ENCODE results near the gene CIAO2A. TPM values are rescaled to one million over a fixed set of nuclear protein-coding genes. Genes with fewer than 3 reads are reported as not detected.

Gene CIAO2A
- total RNA-seq, 1 donor from 2014 or later, result 39.3 TPM

DNA sequence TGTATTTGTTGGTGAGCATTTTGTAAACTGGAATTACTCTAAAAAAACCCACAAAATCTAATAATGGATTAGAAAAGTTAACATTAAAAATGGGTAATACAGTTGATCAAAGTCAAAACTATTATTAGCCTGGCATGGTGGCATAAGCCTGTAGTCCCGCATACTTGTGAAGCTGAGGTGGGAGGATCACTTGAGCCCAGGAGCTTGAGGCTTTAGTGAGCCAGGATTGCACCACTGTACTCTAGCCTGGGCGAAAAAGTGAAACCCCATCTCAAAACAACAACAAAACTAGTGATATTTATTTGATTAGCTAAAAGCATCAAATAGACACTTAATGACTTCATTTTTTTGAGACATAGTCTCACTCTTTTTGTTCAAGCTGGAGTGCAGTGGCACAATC lies 5.7 kb upstream of the CIAO2A start:
- Mint-ChIP-seq H3K36me3 (peaks cover 3% of the 10 kb centered on the region), H3K9me3 (peaks cover 4% of the 10 kb centered on the region), H3K27me3 (ENCODE audit: low read depth) (no peaks in the 10 kb centered on the region), H3K27ac (no peak overlapping the region), H3K4me1 (peaks cover 30% of the 10 kb centered on the region), H3K4me3 (no peak overlapping the region)
- TF ChIP-seq, protein P1, sequence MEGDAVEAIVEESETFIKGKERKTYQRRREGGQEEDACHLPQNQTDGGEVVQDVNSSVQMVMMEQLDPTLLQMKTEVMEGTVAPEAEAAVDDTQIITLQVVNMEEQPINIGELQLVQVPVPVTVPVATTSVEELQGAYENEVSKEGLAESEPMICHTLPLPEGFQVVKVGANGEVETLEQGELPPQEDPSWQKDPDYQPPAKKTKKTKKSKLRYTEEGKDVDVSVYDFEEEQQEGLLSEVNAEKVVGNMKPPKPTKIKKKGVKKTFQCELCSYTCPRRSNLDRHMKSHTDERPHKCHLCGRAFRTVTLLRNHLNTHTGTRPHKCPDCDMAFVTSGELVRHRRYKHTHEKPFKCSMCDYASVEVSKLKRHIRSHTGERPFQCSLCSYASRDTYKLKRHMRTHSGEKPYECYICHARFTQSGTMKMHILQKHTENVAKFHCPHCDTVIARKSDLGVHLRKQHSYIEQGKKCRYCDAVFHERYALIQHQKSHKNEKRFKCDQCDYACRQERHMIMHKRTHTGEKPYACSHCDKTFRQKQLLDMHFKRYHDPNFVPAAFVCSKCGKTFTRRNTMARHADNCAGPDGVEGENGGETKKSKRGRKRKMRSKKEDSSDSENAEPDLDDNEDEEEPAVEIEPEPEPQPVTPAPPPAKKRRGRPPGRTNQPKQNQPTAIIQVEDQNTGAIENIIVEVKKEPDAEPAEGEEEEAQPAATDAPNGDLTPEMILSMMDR (IDR thresholded peaks at IDR 0.05; ENCODE audit: unreplicated experiment), result no peak
- no peak for DNase-seq (ENCODE audit: low spot score in 2 of 2, unreplicated experiment in 2 of 2)

DNA sequence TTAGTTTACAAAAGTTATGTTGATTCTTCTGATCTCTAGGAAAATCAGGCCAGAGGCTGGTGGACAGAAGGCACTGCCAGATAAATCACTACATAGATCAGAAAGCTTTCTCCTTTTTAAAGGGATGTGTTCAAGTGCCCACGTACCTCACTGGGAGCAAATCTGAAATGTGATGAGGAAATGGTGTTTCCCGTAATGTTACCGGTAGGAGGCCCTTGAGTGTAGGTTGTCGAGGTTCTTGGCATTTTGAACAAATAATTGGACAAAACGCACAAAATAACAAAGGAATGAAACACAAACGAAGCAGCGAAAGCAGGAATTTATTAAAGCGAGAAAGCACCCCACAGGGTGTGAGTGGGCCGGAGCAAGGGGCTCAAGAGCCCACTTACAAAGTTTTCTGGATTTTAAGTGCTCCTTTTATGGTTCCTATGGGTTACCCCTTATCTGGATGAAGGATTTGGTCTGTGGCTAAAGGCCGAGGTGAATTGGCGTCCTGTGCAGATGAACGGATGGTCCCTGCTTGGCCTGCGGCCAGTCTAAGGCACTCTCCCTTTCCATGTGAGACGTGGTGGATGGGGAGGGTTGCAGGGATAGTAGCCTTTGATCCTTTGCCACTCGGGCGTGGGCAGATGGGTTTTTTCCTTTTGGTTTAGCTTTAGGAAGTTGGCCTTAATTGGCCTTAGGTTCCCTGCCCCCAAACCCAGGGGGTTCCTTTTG lies 3.2 kb upstream of the CIAO2A start:
- H3K27ac Mint-ChIP-seq, result peak overlapping the region; percentile 98
- no peaks in the 10 kb centered on the region for H3K36me3 Mint-ChIP-seq
- peak overlapping the region; percentile 97 for H3K4me3 Mint-ChIP-seq
- no peaks in the 10 kb centered on the region for H3K27me3 Mint-ChIP-seq (ENCODE audit: low read depth)
- TF ChIP-seq, protein P1 (IDR thresholded peaks at IDR 0.05; ENCODE audit: unreplicated experiment), result no peak
- peaks cover 49% of the 10 kb centered on the region for H3K4me1 Mint-ChIP-seq
- H3K9me3 Mint-ChIP-seq, result no peaks in the 10 kb centered on the region
- DNase-seq (ENCODE audit: low spot score in 2 of 2, unreplicated experiment in 2 of 2), result no peak

DNA sequence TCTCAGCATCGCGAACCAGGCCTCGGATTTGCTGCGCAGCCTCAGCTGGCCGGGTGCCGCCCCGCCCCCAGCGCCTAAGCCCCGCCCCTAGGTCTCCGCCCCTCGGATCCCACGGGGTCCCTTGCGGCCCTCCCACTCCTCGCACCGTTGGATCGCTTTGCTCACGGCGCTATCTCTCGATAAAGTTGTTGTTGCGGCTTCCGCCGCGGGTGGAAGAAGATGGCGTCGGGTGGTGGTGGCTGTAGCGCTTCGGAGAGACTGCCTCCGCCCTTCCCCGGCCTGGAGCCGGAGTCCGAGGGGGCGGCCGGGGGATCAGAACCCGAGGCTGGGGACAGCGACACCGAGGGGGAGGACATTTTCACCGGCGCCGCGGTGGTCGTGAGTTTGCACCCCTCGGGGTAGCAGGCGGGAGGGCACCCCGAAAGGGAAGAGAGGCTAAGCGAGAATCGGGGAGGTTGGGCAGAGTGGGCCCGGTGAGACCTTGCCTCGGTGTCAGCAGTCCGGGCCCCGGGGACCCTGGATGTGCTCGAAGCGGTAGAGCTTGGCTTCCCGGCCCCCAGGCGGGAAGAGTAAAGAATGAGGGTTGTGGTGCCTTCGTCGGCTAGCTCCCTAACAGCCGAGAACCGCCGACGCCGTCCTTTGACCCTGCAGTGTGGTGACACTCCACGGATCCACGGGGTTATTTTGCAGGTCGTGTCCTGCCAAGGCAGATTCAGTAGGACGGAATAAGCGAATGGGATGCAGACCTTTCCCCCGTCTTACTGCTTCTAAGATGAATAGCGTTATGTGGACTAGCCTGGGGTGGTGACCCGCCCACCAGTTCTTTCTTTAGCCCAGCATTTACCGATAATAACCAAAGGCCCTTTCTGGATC lies 2.4 kb upstream of the CIAO2A start, which contains the start of gene SNX1:
SNX1 (plus strand) TSS at position 188 of the 873 bp plus-strand sequence; CDS start at position 220, 32 bp downstream.
- peak within 1 kb of the TSS; percentile 98 for H3K27ac Mint-ChIP-seq
- H3K9me3 Mint-ChIP-seq, result no peaks in the 10 kb centered on the region

DNA sequence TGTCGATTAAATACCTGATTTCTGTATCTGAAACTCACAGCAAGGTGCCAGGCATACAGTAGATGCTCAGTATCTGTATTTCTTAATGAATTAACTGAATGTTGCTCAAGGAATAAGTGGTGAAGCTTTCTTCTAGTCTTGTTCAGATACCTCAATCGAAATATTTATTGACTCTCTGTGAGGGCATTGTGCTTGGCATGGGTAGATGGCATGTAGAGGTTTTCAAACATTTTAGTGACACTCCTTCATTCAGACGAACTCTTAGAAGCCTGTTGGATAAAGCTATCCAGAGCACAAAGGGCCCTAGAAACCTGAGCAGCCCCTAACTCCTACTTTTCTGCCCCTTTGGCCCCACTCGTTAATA lies 1.8 kb upstream of the CIAO2A start:
- DNase-seq (ENCODE audit: low spot score in 2 of 2, unreplicated experiment in 2 of 2), result no peak
- TF ChIP-seq, protein P1 (IDR thresholded peaks at IDR 0.05; ENCODE audit: unreplicated experiment), result no peak
- Mint-ChIP-seq H3K27ac (peak overlapping the region; percentile 98), H3K4me1 (peaks cover 49% of the 10 kb centered on the region), H3K4me3 (peak overlapping the region; percentile 97), H3K36me3 (no peaks in the 10 kb centered on the region), H3K27me3 (ENCODE audit: low read depth) (no peaks in the 10 kb centered on the region), H3K9me3 (no peaks in the 10 kb centered on the region)

More for the DNA sequence above, 2.4 kb upstream of the CIAO2A start, which contains the start of gene SNX1:
- peak; percentile 86 to 94 for DNase-seq (ENCODE audit: low spot score in 2 of 2, unreplicated experiment in 2 of 2)
- peak within 1 kb of the TSS; percentile 97 for H3K4me3 Mint-ChIP-seq
- H3K36me3 Mint-ChIP-seq, result no peaks in the 10 kb centered on the region
- TF ChIP-seq, protein P1 (IDR thresholded peaks at IDR 0.05; ENCODE audit: unreplicated experiment), result no peak
- peaks cover 49% of the 10 kb centered on the region for H3K4me1 Mint-ChIP-seq
- no peaks in the 10 kb centered on the region for H3K27me3 Mint-ChIP-seq (ENCODE audit: low read depth)

DNA sequence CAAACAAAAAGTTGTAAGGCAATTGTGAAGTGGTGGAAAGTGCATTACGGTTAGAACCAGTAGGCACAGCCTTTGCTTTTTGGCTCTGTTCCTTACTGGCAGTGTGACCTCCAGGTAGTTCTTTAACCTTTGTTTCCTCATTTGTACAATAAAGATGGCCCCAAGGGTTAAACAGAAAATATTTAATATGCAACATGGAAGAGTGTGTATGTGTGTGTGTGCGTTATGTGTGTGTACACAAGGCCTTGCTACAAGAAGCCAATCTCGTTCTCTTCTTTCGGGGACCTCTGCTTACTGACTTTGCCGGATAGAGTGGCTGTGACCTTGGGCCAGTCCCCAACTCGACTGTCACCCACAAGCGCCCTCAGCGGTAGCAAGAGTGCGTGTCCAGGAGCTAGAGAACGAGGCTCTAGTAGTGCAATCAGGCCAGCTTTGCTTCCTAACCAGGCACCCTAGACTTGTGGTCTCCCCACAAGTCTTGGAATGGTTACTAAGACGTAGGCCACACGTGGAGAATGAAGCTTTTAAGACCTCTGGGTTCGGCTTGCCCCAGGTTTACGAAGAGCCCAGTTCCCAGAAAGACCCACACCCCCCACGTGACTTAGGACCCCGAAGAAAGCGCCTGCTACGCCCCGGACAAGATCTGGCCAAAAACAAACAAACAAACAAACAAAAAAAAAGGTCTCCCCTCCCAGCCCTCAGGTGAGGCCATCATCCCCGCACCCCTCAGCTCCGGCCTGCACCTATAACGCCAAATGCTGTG lies 593 bp downstream of the CIAO2A start:
- H3K4me1 Mint-ChIP-seq, result peaks cover 47% of the 10 kb centered on the region
- DNase-seq (ENCODE audit: low spot score in 2 of 2, unreplicated experiment in 2 of 2), result peak in 1 of 2 experiments; percentile 42
- peak overlapping the region; percentile 96 for H3K27ac Mint-ChIP-seq
- peaks cover under 1% of the 10 kb centered on the region for H3K9me3 Mint-ChIP-seq
- H3K36me3 Mint-ChIP-seq, result peaks cover 8% of the 10 kb centered on the region
- H3K27me3 Mint-ChIP-seq (ENCODE audit: low read depth), result no peaks in the 10 kb centered on the region
- H3K4me3 Mint-ChIP-seq, result peak overlapping the region; percentile 97
- TF ChIP-seq, protein P1 (IDR thresholded peaks at IDR 0.05; ENCODE audit: unreplicated experiment), result no peak

Data from mesothelial cell of epicardium (in vitro differentiated cells).